AML-193 (cell line): ENCODE data around the gene DST.
"Not testable (repeated sequence)": the region's sequence is repeated elsewhere in the genome, so short reads cannot be mapped to it uniquely, and the experiment has no call there.

Experiments used
- DNase-seq, 2 experiments: peaks; one replicate each; lab custom pipeline; 2025; lab: John Stamatoyannopoulos, UW

The DST gene

GRCh38 chr6:56663344-56663743 is 20.7 kb upstream of the DST start:
- no peak for DNase-seq

GRCh38 chr6:56661338-56661737 is 18.6 kb upstream of the DST start:
- not testable (repeated sequence) for DNase-seq

GRCh38 chr6:56660381-56660730 is 17.7 kb upstream of the DST start:
- no peak for DNase-seq

- DNase-seq = no peak
These were observed 17.2 kb upstream of the DST start for GRCh38 chr6:56659721-56660380.

GRCh38 chr6:56658326-56658725 is 15.6 kb upstream of the DST start:
- DNase-seq = no peak

GRCh38 chr6:56657354-56657753 is 14.7 kb upstream of the DST start:
- peak; percentile 20 to 26 for DNase-seq

GRCh38 chr6:56656466-56656865 is 13.8 kb upstream of the DST start:
- no peak for DNase-seq

- DNase-seq = no peak
These were observed 13.3 kb upstream of the DST start for GRCh38 chr6:56655996-56656395.

- DNase-seq = no peak
These were observed 12.6 kb upstream of the DST start for GRCh38 chr6:56655249-56655648.

- DNase-seq = no peak
These were observed 10.3 kb upstream of the DST start for GRCh38 chr6:56652994-56653393.

GRCh38 chr6:56652231-56652630 is 9.5 kb upstream of the DST start:
- DNase-seq = no peak

GRCh38 chr6:56650191-56650590 is 7.5 kb upstream of the DST start:
- DNase-seq = no peak

GRCh38 chr6:56649782-56650181 is 7.1 kb upstream of the DST start:
- DNase-seq = no peak

GRCh38 chr6:56649053-56649769 is 6.5 kb upstream of the DST start:
- no peak for DNase-seq

- DNase-seq = no peak
These were observed 4.6 kb upstream of the DST start for GRCh38 chr6:56647172-56647762.

GRCh38 chr6:56644366-56644765 is 1.7 kb upstream of the DST start:
- DNase-seq = no peak

GRCh38 chr6:56643379-56644089 is 845 bp upstream of the DST start:
- no peak for DNase-seq

GRCh38 chr6:56640374-56640773 is 2.3 kb downstream of the DST start:
- DNase-seq = no peak

GRCh38 chr6:56638760-56639159 is 3.9 kb downstream of the DST start:
- DNase-seq = no peak

- DNase-seq = peak; percentile 45 to 61
These were observed 5.0 kb downstream of the DST start for GRCh38 chr6:56637640-56638039.

- DNase-seq = no peak
These were observed 14.6 kb downstream of the DST start for GRCh38 chr6:56628105-56628504.

- DNase-seq = no peak
These were observed 17.3 kb downstream of the DST start for GRCh38 chr6:56625356-56625755.

- DNase-seq = no peak
These were observed 18.0 kb downstream of the DST start for GRCh38 chr6:56624728-56625069.
